ENCODE measurements around the gene CEMIP.

Gene CEMIP

GRCh38 chr15:80989518-80990478 lies 210.6 kb downstream of the CEMIP start, which contains the start of gene MESD:
Gene MESD, minus strand, starts transcription at chr15:80989819. Its CDS starts 28 bp downstream, at chr15:80989791.
- DNase-seq: peak; percentile 90

GRCh38 chr15:80990955-80991354 lies 211.8 kb downstream of the CEMIP start:
- no peak for DNase-seq

- no peak for DNase-seq
Measured at GRCh38 chr15:80991421-80991820, 212.3 kb downstream of the CEMIP start.

GRCh38 chr15:80992006-80992405 lies 212.8 kb downstream of the CEMIP start:
- no peak for DNase-seq

- DNase-seq: no peak
Measured at GRCh38 chr15:80992441-80992840, 213.3 kb downstream of the CEMIP start.

- peak; percentile 44 for DNase-seq
Measured at GRCh38 chr15:80996247-80996646, 217.1 kb downstream of the CEMIP start.

- no peak for DNase-seq
Measured at GRCh38 chr15:80997692-80998091, 218.5 kb downstream of the CEMIP start.

- no peak for DNase-seq
Measured at GRCh38 chr15:80998251-80998650, 219.1 kb downstream of the CEMIP start.

- no peak for DNase-seq
Measured at GRCh38 chr15:80999623-81000036, 220.5 kb downstream of the CEMIP start.

- DNase-seq: no peak
Measured at GRCh38 chr15:81000144-81000623, 221.0 kb downstream of the CEMIP start.

- DNase-seq: peak; percentile 94
Measured at GRCh38 chr15:81000624-81001151, 221.5 kb downstream of the CEMIP start, which contains the start of gene TLNRD1. Gene TLNRD1, plus strand, starts transcription at chr15:81000923. Its CDS starts 1,349 bp downstream, at chr15:81002272.
